Fibroblast of mammary gland (primary cell): ENCODE results near the gene SPRED3.
"Not testable (repeated sequence)": the region's sequence is repeated elsewhere in the genome, so short reads cannot be mapped to it uniquely, and the experiment has no call there.

ENCODE experiments used
- DNase-seq: peaks from one replicate; pipeline ENCODE4 v3.0.0-alpha.2; 2010; ENCODE audit warnings: low read depth
- H3K4me3 ChIP-seq: 2 replicates; pipeline ENCODE4 v1.5.1; 2011; ENCODE audit warnings: low read depth, mild to moderate bottlenecking, low read length, moderate library complexity; ENCODE audit not compliant: control insufficient read depth
- TF ChIP-seq, protein P1 (sequence below): conservative IDR thresholded peaks from 2 replicates; pipeline ENCODE4 v1.5.1; 2011; ENCODE audit warnings: low read depth, low read length, inconsistent platforms; ENCODE audit not compliant: control insufficient read depth, insufficient read depth

Gene SPRED3

DNA sequence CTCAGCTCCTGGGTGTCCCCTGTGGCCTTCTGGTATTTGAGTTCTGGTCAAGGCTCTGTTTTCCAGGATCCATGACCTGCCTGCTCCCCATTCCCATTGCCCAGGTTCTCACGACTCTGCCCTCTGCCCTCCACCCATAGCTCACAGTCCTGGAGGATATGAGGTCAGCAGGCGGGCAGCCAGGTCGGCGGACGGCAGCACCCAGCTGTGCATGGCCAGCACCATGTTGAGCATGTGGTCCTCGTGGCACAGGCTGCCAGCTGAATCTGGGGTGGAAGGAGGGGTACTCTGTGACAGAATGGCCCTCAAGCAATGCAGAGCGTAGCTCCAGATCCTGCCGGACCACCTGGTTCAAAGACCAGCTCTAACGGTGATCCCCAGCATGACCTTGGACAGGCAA, 32.4 kb downstream of the SPRED3 start:
- TF ChIP-seq, protein P1, sequence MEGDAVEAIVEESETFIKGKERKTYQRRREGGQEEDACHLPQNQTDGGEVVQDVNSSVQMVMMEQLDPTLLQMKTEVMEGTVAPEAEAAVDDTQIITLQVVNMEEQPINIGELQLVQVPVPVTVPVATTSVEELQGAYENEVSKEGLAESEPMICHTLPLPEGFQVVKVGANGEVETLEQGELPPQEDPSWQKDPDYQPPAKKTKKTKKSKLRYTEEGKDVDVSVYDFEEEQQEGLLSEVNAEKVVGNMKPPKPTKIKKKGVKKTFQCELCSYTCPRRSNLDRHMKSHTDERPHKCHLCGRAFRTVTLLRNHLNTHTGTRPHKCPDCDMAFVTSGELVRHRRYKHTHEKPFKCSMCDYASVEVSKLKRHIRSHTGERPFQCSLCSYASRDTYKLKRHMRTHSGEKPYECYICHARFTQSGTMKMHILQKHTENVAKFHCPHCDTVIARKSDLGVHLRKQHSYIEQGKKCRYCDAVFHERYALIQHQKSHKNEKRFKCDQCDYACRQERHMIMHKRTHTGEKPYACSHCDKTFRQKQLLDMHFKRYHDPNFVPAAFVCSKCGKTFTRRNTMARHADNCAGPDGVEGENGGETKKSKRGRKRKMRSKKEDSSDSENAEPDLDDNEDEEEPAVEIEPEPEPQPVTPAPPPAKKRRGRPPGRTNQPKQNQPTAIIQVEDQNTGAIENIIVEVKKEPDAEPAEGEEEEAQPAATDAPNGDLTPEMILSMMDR, result no peak
- no peak for DNase-seq
- H3K4me3 ChIP-seq, result no peak overlapping the region

GRCh38 chr19:38421856-38422255, 33.4 kb downstream of the SPRED3 start:
- TF ChIP-seq, protein P1, result no peak

GRCh38 chr19:38422438-38422837, 33.9 kb downstream of the SPRED3 start:
- TF ChIP-seq, protein P1, result no peak
- no peak for DNase-seq
- H3K4me3 ChIP-seq, result no peak overlapping the region

More at GRCh38 chr19:38421856-38422255, 33.4 kb downstream of the SPRED3 start:
- DNase-seq, result no peak
- H3K4me3 ChIP-seq, result no peak overlapping the region

DNA sequence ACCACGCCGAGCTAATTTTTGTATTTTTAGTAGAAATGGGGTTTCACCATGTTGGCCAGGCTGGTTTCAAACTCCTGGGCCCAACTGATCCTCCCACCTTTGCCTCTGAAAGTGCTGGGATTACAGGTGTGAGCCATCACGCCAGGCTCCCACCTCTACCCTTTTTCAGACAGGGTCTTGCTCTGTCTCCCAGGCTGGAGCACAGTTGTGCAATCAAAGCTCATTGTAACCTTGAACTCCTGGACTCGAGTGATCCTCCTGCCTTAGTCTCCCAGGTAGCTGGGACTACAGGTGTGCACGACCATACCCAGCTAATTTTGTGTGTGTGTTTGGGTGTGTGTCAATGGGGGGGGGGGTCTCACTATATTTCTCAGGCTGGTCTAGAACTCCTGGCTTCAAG, 35.8 kb downstream of the SPRED3 start:
- DNase-seq, result no peak
- TF ChIP-seq, protein P1, result no peak
- H3K4me3 ChIP-seq, result no peak overlapping the region

- H3K4me3 ChIP-seq, result no peak overlapping the region
- TF ChIP-seq, protein P1, result no peak
- DNase-seq, result no peak
These were observed 36.8 kb downstream of the SPRED3 start for GRCh38 chr19:38425222-38425809.

DNA sequence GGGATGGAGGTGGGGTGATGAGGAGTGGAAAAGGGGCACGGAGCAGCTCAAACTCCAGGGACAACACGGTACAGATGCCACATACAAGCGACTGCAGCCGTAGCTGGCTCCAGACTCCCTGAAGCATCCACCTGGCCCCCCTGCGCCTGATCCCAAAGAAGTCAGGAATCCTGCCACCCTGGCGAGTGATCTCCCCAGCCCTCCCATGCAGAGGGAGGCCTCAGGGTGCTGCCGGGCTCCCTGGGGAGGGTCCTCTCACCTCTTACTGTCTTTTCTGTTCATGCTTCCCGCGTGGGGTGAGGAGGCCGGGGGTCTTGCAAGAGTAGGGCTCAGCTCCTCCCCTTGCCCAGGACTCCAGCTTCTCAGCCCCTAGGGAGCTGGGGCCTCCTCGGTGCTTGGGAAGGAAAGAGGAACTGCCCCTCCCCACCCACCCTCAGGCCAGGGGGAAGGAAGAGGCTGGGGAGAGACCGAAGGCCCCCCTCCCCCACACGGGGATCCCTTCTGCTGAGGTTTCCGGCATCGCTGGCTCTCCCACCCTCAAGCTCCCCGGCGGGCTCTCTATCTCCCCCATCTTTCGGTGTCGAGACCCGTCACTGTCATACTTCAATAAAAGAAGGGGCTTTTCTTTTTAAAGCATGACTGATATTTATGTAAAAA, 37.4 kb downstream of the SPRED3 start, which contains the start of gene RASGRP4:
RASGRP4 (minus strand) TSS at position 410 of the 657 bp plus-strand sequence; CDS start at position 282, 128 bp downstream.
- H3K4me3 ChIP-seq, result no peak within 1 kb of the TSS
- TF ChIP-seq, protein P1, result no peak
- no peak for DNase-seq

- DNase-seq, H3K4me3 ChIP-seq: not testable (repeated sequence)
These were observed 38.7 kb downstream of the SPRED3 start for GRCh38 chr19:38427035-38427677.
